HCT116 (cell line): ENCODE results near the gene FHOD1.

ENCODE experiments used
- CEBPB ChIP-seq: IDR thresholded peaks from 2 replicates; pipeline ENCODE4 v1.6.1; 2012; ENCODE audit warnings: low read depth
- EZH2 ChIP-seq: fragments of 200-600 bp; sonication (generic); IDR thresholded peaks from 2 replicates; pipeline ENCODE4 v1.6.1; 2017; ENCODE audit warnings: antibody characterized with exemption, mixed run types
- EZH2phosphoT487 ChIP-seq: fragments of 200-600 bp; IDR thresholded peaks from 2 replicates; pipeline ENCODE4 v1.6.1; 2018; ENCODE audit warnings: antibody characterized with exemption, borderline replicate concordance
- JUND ChIP-seq: IDR thresholded peaks from 2 replicates; pipeline ENCODE4 v1.6.1; 2012
- POLR2A ChIP-seq: IDR thresholded peaks from 2 replicates; pipeline ENCODE4 v1.7.0; 2011; ENCODE audit warnings: borderline replicate concordance; ENCODE audit not compliant: insufficient read depth, insufficient read length; ENCODE audit errors: extremely low read depth
- POLR2AphosphoS5 ChIP-seq: IDR thresholded peaks from 2 replicates; pipeline ENCODE4 v1.6.1; 2011; ENCODE audit warnings: mild to moderate bottlenecking, low read depth, low read length, moderate library complexity
- SIN3A ChIP-seq: IDR thresholded peaks from 2 replicates; pipeline ENCODE4 v1.6.1; 2012; ENCODE audit warnings: low read depth
- TF ChIP-seq, protein P1 (sequence below), 3 experiments: fragments of 200-600 bp in 1 of 3; sonication (generic) in 1 of 3; IDR thresholded peaks in 2 of 3; conservative IDR thresholded peaks in 1 of 3; 2 replicates each; pipeline ENCODE4 v1.5.1; 2012 to 2017; ENCODE audit warnings: low read depth in 2 of 3, low read length in 2 of 3, antibody characterized with exemption in 1 of 3, borderline replicate concordance in 1 of 3, control low read depth in 1 of 3, mild to moderate bottlenecking in 1 of 3, mixed read lengths in 1 of 3, mixed run types in 1 of 3, moderate library complexity in 1 of 3; ENCODE audit not compliant: insufficient read depth in 1 of 3
- TF ChIP-seq, protein P2 (sequence below): IDR thresholded peaks from 2 replicates; pipeline ENCODE4 v1.6.1; 2012

DNA sequence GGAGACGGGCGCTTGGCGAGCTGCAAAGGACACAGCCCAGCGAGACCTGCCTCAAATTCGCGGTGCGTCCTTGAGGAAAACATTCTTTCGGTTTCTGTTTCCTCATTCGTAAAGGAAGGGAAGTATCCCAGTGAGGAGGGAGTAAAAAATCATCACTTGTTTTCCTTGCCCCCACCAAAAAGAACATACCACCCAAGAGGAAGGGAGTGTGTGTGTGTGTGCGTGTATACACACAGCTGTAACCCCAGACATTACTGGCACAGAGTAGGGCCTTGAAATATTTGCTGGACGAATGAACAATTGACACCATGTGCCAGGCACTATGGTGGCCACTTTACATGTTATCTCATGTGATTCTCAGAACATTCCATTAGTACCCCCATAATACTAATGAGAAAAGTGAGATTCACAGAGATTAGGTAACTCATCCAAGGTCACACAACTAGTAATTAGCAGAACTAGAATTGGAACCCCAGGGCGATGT is 61.6 kb downstream of the FHOD1 start:
- no peak for TF ChIP-seq POLR2A
- TF ChIP-seq, protein P1, sequence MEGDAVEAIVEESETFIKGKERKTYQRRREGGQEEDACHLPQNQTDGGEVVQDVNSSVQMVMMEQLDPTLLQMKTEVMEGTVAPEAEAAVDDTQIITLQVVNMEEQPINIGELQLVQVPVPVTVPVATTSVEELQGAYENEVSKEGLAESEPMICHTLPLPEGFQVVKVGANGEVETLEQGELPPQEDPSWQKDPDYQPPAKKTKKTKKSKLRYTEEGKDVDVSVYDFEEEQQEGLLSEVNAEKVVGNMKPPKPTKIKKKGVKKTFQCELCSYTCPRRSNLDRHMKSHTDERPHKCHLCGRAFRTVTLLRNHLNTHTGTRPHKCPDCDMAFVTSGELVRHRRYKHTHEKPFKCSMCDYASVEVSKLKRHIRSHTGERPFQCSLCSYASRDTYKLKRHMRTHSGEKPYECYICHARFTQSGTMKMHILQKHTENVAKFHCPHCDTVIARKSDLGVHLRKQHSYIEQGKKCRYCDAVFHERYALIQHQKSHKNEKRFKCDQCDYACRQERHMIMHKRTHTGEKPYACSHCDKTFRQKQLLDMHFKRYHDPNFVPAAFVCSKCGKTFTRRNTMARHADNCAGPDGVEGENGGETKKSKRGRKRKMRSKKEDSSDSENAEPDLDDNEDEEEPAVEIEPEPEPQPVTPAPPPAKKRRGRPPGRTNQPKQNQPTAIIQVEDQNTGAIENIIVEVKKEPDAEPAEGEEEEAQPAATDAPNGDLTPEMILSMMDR (IDR thresholded peaks at IDR 0.05 in 2 of 3, conservative IDR thresholded peaks at IDR 0.05 in 1 of 3; ENCODE audit: borderline replicate concordance in 1 of 3, insufficient read depth in 1 of 3, low read depth in 2 of 3, low read length in 2 of 3) = no peak
- TF ChIP-seq EZH2 = no peak
- TF ChIP-seq JUND = no peak
- no peak for TF ChIP-seq CEBPB
- TF ChIP-seq EZH2phosphoT487 = no peak
- TF ChIP-seq POLR2AphosphoS5 = no peak
- no peak for TF ChIP-seq SIN3A
- TF ChIP-seq, protein P2, sequence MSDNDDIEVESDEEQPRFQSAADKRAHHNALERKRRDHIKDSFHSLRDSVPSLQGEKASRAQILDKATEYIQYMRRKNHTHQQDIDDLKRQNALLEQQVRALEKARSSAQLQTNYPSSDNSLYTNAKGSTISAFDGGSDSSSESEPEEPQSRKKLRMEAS = no peak
